Measurements from ENCODE around the gene AVL9. TPM values are rescaled to one million over a fixed set of nuclear protein-coding genes. Genes with fewer than 3 reads are reported as not detected.
"Not testable (repeated sequence)": the region's sequence is repeated elsewhere in the genome, so short reads cannot be mapped to it uniquely, and the experiment has no call there.

The AVL9 gene
- total RNA-seq, 4 donors from 2014 or later: 50.9 to 69.2 (median 62.9) TPM

DNA sequence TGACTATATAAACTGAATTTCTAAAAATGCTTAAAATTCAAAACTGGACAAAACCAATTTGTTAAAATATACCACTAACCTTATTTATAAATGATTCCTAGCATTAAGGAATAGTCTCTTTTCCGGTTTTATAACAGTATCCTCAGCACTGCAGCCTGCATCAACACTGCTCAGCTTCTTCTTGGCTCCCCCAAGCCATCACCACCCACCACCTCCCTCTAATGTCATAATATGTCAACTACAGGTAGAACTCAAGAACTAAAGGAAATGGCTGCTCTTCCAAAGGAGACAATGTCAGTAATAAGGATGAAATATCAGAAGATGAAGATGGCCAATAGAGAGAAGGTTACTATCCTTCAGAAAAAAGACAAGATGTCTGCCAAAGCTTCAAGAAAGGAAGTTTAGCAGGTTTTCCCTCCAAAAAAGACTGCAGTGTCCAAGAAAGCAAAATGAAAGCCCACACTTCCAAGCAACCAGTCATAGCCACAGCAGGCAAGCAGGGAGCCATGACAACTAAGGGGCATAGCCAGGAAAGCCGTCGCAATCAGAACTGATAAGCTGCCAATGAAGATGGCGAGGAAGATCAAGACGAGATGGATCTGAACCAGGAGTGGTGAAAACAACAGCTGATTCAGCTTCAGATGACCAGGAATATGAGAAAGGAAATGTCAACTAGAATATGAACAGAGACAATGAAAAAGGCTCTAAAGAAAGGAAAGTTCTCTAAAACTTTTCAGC, 141.6 kb downstream of the AVL9 start:
- H3K27me3 ChIP-seq; H3K36me3 ChIP-seq; H3K9me3 ChIP-seq; H3K4me1 ChIP-seq; DNase-seq; H3K27ac ChIP-seq; in situ Hi-C loops (cut with MboI; ENCODE audit: low pct_ligation_motif_present in 1 of 4, low pct_unique_long_range_greater_than_20kb in 1 of 4, low sequenced_read_pairs in 3 of 4); intact Hi-C loops (cut with DNase I; ENCODE audit: low total_unique reads); H3K4me3 ChIP-seq: not testable (repeated sequence)
- WGBS, 2 donors (ENCODE audit: low coverage in 1 of 2): 95 to 99% methylated on average over 5 of the region's 5 CpGs

- H3K9me3 ChIP-seq; H3K27me3 ChIP-seq; in situ Hi-C loops (cut with MboI; ENCODE audit: low pct_ligation_motif_present in 1 of 4, low pct_unique_long_range_greater_than_20kb in 1 of 4, low sequenced_read_pairs in 3 of 4); H3K36me3 ChIP-seq; DNase-seq; intact Hi-C loops (cut with DNase I; ENCODE audit: low total_unique reads); H3K4me1 ChIP-seq; H3K27ac ChIP-seq; H3K4me3 ChIP-seq: not testable (repeated sequence)
These were observed 142.3 kb downstream of the AVL9 start for GRCh38 chr7:32637611-32638010.

Other genes starting within 250 kb of the AVL9 start
- 10 to 100 TPM in 2 of 4 donors, 1 to 10 TPM in 1, not detected in 1; 1.8 to 22.8 (median 18.3) TPM for gene LSM5, start 5.1 kb upstream of the AVL9 start, total RNA-seq